Esophagus mucosa (tissue), 1 donor: ENCODE results near the gene POU3F4. TPM values are rescaled to one million over a fixed set of nuclear protein-coding genes. Genes with fewer than 3 reads are reported as not detected.

Source experiments
- ATAC-seq: fragments of 200-7000 bp; cut with Tn5 transposase; one replicate; pipeline ENCODE4 v1.9.1; 2020
- total RNA-seq: library from RNA; stranded (reverse); gene quantifications from one replicate; pipeline ENCODE4 v1.2.4, GENCODE V29; 2023
- donor health status: DM: yes; HTN: yes; CAD: no.

Gene POU3F4
- total RNA-seq, result not detected

GRCh38 chrX:83508006-83508405 lies at the start of gene POU3F4:
POU3F4 (plus strand) TSS chrX:83508290; CDS start chrX:83508325, 35 bp downstream.
- no peak for ATAC-seq

DNA sequence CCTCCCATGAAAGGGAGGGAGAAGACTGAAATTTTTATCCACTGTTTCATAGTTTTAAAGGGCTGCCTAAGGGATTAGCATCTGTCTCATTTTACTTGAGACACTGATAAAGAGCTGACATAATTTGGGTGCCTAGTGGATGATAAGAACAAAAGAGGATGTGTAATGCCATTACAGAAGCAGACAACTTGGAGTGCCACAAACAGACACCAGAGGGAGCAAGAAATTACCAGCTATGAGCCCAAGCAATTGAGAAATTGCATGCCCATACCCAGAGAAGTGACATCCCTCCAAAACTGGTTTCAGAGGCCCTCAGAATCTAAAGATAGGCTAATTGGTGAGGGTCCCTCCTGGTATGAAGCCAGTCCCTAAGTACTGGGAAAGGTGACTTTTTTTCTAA lies 38.5 kb upstream of the POU3F4 start:
- ATAC-seq, result no peak

GRCh38 chrX:83495898-83496297 lies 12.2 kb upstream of the POU3F4 start:
- no peak for ATAC-seq

GRCh38 chrX:83501003-83501402 lies 7.1 kb upstream of the POU3F4 start:
- no peak for ATAC-seq

- ATAC-seq, result no peak
Measured at GRCh38 chrX:83501530-83501929, 6.6 kb upstream of the POU3F4 start.

- no peak for ATAC-seq
Measured at GRCh38 chrX:83504721-83505479, 3.2 kb upstream of the POU3F4 start.

DNA sequence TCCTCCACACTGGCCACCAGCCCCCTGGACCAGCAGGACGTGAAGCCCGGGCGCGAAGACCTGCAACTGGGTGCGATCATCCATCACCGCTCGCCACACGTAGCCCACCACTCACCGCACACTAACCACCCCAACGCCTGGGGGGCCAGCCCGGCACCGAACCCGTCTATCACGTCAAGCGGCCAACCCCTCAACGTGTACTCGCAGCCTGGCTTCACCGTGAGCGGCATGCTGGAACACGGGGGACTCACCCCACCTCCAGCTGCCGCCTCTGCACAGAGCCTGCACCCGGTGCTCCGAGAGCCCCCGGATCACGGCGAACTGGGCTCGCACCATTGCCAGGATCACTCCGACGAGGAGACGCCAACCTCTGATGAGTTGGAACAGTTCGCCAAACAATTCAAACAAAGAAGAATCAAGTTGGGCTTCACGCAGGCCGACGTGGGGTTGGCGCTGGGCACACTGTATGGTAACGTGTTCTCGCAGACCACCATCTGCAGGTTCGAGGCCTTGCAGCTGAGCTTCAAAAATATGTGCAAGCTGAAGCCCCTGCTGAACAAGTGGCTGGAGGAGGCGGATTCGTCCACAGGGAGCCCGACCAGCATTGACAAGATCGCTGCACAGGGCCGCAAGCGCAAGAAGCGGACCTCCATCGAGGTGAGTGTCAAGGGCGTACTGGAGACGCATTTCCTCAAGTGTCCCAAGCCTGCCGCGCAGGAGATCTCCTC lies 600 bp downstream of the POU3F4 start:
- no peak for ATAC-seq

DNA sequence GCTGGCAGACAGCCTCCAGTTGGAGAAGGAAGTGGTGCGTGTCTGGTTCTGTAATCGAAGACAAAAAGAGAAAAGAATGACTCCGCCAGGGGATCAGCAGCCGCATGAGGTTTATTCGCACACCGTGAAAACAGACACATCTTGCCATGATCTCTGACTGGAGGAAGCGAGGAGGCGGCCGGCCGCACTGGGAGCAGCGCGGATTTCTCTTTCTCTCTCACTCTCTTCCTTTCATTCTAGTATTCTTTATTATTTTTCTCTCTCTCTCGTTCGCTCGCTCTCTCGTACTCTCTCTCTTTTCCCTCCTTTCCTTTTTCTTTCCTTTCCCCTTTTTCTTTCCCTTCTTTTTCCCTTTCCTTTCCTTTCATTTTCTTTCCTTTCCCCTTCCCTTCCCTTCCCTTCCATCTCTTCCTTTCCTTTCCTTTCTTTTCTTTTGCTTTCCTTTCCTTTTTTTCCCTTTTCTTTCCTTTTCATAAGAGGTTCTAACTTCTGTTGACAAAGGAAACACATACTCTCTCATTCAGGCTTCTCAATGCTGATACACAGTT lies 1.2 kb downstream of the POU3F4 start:
- ATAC-seq, result no peak

DNA sequence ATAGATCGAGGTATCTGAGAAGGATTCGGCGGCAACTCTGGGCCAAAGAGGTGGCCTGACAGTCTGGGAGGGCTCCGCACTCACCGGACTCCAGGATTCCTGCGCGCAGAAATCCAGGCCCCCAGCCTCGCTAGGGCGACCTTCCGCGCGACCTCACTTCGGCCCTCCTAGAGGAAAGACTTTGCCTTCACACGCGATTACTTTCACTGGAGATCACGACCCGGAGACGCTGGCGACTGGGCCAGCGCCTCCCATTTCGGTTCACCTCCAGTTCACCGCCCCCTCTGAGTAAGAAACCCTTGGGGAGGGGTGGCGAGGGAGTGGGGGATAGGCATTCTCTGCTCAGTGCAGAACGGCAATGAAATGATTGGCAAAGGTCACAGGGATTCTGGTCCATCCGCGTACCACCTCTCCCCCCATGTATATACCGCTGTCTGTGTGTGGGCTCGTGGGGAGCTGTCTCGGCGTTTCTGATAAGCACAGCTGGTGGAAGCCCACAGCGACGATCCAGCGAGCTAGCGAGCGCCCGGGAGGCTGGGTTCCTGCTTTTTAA lies 2.5 kb downstream of the POU3F4 start:
- no peak for ATAC-seq

DNA sequence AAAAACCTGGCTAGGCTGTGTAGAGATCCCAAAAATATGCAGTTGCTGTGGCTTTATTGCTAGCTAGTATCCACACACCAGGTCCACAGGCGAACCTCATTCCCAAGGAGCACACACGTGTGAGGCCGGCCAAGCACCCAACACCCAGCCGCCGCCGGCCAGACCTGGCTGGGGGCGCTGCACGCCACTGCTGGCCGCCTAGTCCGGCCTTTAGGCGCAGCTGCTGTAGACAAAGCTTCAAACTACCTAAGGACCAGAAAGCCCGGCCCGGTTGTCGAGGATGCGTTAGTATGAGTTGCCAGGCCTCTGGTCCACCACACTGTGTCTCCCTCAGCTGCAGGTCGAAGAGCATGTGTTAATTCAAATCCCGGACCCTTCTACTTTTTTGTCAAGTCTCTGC lies 3.1 kb downstream of the POU3F4 start:
- no peak for ATAC-seq

GRCh38 chrX:83512111-83512510 lies 4.0 kb downstream of the POU3F4 start:
- ATAC-seq, result no peak

- ATAC-seq, result no peak
Measured at GRCh38 chrX:83516597-83516996, 8.5 kb downstream of the POU3F4 start.

DNA sequence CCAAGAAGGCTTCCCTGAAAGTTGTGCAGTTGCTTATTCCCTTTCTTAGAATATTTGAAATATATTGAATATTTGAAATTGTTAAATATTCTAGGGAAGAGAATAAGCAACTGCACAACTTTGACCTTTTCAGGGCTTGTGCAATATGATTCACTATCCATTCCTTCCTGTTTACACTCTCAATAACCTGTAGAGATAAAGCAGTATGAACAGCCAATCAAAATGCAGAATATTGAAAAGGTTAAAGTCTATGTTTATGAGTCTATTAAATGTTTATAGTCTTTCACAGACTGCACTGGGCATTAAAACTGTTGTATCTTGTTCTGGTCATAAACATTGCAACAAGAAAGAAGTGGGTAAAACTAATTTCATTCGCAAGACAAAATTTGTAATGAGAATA lies 13.8 kb downstream of the POU3F4 start:
- ATAC-seq, result no peak

GRCh38 chrX:83529950-83530349 lies 21.9 kb downstream of the POU3F4 start:
- ATAC-seq, result no peak

- no peak for ATAC-seq
Measured at GRCh38 chrX:83535417-83536196, 27.5 kb downstream of the POU3F4 start.
